HG02885 (cell line): Measurements from ENCODE around the gene ZNF80.

Source experiments
- ATAC-seq: cut with Tn5 transposase; IDR thresholded peaks from one replicate; pipeline ENCODE4 v1.9.1; 2021; ENCODE audit warnings: mild to moderate bottlenecking; ENCODE audit not compliant: unreplicated experiment, poor library complexity

ZNF80 gene

DNA sequence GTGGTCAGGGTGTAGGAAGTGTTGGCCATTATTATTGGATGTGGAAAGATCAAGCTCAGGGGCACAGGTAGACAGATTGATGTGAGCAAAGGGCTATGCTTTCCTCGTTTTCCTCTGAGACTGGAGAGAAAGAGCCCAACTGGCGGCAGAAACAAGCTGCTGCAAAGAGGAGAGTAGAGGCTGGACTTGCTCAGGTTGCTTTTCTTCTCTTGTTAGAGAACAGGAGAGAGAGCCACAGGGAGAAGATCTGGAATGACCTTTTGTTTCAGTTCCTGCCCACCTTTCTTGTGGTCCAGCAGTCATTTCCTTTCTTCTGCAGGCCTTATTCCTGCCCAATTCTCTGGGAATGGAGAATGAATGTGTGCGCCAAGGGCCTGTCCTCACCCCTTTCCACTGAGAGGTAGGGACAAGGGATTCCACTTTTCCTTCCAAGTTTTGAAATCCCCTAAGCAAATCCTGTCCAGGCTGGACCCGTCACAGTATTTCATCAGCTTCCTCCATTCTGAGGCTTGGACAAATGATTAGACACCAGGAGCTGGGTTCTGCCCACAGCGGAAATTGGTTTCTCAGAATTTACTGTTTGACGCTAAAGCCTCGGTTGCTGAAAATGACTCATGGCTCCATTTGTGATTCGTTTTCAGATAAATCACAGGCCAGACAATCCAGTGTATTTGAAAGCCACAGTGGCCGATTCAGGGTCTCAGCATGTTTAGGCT lies 16.1 kb downstream of the ZNF80 start:
- peak; percentile 56 for ATAC-seq

DNA sequence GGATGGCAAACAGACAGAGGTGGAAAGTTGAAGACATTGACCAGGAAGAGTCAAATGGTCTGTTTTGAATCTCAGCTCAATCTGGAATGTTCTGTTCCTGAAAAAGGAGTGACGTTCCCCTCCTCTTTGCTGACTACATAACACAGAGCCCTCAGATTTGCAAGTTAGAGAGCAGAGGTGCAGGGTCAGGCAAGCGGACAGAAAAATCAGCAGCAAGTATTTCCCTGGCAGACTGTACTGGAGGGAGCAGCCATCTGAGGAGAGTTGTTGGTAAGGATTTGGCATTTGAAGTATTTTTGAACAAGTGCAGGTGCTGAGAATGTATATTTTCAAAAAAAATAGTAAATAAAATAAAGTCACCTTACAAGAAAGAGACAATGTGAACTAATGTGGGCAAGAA lies 17.6 kb downstream of the ZNF80 start:
- no peak for ATAC-seq

DNA sequence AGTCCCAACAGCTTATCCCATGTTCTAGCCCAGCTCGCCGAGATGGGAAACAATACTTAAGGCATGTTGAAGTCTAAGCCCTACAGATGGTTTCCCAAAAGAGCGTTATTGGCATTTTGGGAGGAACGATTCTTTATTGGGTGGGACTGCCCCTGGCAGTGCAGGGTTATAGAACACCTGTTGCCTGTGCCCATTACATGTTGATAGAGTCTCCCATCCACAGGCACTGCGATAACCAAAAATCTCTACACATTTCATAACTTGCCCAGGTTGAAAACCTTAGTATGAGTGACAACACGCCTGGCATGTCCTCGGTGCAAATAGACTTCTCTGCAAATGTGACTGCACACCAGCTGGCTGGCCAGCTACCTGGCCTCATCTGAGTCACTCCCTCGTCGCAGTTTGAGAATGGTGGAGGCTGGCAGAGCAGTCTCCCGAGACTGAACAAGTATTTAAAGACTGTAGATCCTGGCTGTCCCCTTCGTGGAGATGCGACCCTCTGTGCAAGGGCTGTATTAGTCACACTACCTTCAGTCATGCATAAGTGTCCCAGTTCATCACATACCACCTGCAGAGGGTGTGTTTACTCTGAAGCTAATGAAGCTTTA lies 18.7 kb downstream of the ZNF80 start:
- ATAC-seq: no peak

DNA sequence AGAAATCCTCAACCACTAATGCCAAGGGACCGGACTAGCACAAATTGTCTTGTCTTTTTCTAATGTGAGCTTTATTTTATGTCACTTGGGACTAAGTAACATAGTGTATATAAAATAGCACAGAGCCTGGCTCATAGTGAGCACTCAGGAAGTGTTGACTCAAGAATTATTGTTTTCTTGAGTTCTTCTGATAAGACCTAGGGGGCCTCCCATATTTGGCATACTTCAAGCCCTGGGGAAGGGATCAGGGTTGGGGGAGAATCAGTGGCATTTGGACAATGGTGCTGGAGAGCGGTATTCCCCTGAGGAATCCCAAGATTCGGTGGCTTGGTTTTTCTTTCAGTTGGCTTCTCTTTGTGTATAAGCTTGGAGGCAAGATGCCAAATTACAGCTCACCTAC lies 19.4 kb downstream of the ZNF80 start:
- ATAC-seq: no peak

DNA sequence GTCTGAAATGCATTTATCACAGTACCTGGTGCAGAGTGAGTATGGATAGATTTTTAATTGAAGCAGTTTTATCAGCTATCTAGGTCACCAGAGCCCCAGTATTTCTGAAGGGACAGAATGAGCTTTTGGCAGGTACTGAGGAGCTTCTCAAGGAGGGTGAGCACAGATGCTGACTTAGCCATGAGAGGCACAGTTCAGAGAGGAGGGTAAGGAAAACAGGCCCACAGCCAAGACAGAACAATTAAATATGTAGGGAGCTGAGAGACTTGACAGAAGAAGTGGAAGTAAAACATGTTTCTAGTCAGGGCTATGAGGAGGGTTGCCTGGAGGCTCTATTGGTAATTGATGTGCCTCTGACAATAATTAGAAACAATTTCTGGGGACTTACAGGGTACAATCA lies 20.1 kb downstream of the ZNF80 start:
- no peak for ATAC-seq

DNA sequence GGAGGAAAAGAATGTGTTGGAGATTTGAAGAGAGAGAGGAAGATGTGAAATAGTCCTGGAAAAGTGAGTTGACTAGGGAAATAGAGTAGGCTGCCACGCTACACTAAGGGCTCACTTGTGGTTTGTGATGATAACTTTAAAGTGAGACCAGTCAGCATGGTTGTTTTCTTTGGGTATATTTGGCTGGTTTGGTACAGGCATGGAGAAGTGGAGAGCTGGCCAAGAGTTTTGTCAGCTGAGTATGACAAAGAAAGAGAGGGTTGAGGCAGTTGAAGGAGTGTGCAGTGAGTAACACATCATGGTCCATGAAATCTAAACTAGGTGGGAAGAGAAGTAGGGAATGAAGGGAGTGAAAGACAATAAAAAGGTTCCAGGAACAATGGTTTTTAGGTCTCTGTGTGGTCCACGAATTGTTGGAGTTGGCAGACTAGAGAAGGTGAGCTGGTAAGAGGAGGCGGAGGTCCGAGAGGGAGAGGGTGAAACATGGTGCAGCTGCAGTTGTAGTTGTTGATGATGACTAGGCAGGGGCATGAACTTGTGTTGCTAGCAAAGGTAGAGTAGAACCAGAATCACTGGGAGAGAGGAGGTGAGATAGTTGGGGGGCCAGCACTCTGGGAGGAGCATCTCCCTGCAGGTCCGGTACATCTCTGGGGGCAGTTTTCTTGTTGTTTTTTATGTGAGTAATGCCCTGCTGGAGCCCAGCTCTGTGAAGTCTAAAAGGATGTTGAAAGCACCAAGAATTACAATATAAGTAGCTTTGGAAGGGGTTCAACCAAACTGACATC lies 21.0 kb downstream of the ZNF80 start:
- no peak for ATAC-seq

DNA sequence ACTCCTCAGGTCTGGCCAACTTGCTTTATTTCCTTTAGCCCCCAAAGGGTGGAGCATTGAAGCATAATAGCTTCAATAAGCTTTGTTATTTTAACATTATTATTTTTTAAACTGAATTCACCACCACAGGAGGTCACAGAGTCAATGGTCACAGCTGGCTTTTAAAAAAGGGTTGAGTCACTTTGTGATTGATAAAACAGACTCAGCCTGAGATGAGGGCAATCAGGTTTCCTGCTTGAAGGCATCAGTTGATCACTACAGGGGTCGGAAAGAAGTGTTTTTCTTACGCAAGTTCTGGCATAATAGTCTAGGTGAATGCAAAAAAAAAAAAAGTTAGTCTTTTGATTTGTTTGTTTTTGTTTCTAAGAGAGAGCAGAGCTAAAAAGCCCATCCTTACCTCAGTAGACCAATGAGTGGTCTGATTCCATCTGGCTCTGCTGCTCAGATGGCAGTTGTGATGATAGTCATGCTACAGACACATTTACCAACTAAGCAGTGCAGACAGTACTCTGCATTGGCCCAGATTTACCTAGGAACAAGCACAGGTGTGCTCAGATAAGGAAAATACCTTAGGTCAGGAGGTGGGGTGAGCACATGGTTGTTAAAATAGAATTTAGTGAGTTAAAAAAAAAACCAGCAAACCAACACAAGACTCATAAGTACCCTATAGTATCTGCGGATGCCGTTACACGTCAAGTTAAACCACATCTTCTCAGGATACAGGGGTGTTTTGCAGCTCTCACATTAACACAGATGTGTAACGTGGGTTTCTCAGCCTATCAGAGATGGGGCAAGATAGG lies 22.6 kb downstream of the ZNF80 start:
- peak; percentile 28 for ATAC-seq

DNA sequence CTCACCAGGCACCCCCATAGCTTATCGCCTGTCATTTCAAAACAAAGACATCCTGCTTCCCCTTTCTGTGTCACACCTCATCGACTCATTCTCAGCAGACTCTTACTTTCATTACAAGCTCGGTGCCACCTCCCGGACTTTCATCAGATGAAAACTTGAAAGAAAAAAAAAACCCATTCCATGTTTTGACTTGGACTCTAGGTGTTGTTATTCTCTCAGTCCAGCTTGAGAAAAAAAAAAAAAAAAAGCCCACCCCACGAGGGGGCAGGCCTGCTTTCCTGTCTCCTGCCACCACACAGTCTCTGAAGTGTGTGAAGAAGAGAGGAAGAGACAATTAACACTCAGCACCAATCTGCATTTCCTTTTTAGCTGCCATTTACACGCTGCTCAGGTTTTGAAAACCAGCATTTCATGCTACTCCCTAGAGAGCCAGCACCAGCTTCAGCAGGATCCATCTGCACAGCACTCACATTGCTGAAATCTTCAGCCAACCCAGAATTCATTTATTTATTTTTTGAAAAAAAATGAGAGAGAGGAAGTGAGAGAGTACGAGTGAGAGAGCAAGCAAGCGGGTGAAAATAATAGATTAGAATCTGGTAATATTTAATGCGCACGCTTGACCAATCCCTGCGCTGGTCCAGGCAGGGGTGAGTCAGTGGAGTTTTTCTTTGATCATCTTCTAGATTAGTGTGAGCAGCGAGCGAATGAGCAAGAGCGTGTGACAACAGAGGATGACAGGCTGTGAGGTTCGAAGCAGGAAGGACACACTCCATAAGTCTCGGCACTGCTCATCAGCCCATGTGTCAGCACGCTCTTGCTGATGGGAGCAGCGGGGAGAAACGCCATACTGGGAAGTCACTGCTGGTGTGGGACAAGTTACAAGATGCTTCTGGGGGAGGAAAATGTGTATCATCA lies 23.5 kb downstream of the ZNF80 start:
- ATAC-seq: peak; percentile 86

DNA sequence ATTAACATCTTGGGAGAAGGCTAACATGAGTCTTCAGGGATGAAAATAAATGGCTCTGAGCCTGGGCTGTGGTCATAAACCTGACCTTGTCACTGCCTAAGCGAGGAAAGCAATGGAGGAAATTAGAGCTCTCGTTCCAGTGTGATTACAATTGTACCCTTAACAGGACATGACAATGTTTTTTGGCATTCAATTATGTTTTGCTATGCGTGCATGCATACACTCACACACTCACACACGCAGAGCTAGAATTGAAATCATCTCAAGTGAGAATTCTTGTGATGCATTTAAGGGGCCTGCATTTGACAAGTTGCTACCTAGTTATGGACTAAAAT lies 24.1 kb downstream of the ZNF80 start:
- peak; percentile 9 for ATAC-seq

DNA sequence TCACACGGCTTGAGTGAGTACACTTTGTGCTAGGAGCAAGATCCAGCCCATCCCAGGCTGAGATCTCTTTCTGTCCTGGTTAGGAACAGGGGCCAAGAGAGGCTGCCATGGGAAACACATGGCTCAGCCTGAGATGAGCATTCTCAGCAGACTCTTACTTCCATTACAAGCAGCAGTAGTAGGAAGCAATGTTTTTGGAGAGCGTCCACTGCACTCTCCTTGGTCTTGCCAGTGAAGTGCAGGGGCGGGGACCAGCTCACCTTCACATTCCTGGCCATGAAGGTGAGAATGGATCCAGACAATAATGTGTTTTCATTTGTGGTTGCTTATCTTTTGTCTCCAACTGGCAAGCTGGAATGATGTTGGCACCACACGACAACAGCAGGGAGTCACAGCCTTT lies 24.7 kb downstream of the ZNF80 start:
- ATAC-seq: no peak

DNA sequence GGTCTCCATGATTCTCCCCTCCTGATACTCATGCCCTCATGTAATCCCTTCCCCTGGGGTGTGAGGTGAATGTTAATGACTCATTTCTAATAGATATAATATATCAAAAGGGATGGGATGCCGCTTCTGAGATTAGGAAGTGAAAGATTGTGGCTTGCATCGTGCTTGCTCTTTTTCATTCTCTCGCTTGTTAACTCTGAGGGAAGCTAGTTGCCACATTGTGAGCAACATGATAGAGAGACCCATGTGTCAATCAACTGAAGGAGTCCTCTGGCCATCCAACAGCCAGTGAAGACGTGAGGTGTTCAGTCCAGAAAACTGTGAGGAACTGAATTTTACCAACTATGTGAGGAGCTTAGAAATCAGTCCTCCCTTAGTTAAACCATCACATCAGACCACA lies 29.6 kb downstream of the ZNF80 start:
- peak; percentile 95 for ATAC-seq

DNA sequence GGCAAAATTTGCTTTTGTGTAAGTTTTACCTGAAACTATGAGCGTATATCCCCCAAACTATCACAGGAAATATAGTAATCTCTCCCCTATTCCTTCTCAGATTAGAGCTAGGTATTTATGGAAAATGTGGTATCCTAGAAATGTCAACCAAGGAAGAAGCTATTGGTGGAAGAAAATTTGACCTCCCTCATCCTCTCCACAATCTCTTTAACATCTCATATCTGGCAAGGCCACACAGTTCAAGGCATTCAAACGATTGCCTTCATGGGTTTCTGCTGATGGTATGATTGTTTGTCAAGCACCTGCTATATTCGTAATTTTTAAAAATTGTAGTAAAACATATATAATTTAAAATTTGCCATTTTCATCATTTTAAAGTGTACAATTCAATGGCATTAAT lies 31.0 kb downstream of the ZNF80 start:
- ATAC-seq: no peak

DNA sequence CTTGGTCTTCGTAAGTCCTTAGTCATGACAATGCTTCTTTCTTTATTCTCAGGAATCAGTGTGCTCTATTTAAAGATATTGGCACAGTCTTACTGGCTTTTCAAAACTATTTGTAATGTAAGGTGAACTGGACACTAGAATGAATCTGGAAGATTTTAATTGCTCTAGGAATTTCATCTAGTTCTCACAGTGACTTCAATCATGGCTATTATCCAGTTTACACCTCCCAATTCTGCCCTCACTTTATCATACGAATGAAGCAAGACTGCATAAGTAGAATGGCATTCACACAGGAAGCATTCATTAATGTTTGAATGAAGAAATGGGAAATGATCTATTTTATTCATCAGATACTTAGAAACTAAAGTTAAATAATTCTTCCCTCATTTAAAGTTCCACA lies 31.8 kb downstream of the ZNF80 start:
- no peak for ATAC-seq

DNA sequence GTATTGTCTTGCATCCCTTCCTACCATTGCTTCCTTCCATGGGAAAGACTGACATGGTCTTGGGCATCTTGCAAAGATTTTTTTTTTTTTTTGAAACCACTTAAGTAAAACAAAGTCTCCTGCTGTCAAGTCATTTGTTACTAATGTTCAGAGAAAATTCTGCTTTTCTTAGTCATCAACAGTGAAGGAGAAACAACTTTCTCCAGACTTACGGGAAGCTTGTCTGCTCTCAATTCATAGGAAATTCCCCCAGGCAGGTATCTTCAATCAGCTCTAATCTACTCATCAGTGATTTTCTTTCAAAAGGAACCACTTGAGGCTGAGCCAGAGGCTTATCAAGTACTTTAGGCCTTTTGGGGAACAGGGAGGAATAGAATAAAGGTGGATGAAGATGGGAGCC lies 42.6 kb downstream of the ZNF80 start:
- ATAC-seq: no peak

DNA sequence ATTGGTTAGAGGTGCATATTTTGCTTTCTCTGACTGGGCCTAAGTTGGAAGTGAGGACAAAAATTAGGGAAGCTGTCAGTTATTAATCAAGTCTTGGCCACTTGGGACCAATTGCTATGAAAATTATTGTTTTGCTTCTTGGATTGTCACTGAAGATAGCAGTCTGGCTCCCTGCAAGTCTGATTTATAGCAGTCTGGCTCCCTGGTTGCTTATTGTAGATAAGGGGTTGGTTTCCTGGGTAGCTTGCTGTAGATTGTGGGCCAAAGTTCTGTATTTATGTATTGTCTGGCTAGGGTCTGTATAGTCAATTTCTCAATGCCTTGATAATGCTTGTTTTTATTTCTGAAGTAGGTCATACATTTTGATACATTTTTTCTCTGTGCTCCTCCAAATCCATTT lies 45.2 kb downstream of the ZNF80 start:
- no peak for ATAC-seq

DNA sequence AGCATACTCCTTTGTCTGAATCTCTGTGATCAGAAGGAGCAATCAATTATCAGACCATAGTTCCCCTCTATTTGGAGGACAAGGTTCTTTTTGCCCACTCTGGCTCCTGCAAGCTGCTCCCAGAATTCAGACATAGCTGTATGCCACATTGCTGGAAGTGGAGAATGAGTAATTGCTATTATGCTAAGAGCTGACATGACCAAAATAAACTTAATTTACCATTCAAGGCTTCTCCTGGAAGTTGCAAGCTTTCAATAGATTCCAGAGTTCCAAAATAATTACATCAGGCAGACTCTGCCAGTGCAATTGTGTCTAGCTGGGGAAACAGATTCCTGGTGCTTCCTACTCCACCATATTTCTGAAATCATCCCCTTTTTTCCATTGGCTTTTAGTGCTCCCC lies 50.9 kb downstream of the ZNF80 start:
- ATAC-seq: no peak
